ENCODE data around the gene PPARG.
"Not testable (repeated sequence)": the region's sequence is repeated elsewhere in the genome, so short reads cannot be mapped to it uniquely, and the experiment has no call there.

PPARG gene

DNA sequence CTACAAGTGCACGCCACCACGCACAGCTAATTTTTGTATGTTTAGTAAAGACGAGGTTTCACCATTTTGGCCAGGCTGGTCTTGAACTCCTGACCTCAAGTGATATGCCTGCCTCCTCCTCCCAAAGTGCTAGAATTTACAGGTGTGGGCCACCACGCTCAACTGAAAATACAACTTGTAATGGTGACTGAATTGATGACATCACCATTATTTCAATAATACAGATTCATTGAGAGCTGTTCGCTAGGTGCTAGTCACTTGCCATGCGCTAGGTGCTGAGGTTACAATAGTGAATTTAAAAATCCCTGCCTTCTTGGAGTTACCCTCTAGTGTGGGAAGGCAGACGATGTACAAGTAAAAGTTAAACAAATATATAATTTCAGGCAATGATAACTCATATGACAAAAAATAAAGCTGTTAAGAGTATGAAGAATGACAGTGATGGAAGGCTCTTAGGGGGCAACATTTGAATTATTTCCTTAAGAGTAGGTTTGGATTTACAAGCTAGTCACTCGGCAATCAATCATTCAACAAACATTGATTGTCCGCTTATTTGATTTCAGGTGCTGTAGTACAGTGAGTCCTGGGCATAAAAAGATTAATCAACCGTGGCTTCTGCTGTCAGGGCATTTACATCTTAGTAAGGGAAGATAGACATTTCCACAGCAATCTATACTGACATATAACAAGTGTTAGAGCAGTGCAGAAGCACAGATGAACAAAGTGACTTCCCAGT is 9.1 kb upstream of the PPARG start:
- no peak for DNase-seq (ENCODE audit: low read depth in 3 of 3)

DNA sequence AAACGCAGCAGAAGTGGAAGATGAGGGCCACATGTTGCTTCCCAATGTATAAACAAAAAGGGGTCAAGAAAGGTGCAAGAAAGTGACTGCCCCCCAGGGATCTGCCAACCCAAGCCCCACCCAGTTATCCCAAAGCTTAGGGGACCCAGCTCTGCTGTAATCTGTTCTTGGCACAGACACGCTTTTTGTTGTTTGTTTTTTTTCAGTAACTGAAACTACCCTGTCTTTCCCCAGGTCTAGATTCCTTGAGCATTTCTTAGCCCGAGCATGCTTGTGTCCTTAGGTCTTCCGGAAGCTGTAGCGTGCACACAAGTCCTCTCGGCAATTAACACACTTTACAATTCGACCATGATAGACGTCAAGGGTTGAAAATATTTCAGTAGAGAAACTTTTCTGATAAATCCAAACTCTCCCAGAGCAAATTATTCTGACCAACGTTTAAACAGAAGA is 8.5 kb upstream of the PPARG start:
- no peak for DNase-seq (ENCODE audit: low read depth in 3 of 3)

DNA sequence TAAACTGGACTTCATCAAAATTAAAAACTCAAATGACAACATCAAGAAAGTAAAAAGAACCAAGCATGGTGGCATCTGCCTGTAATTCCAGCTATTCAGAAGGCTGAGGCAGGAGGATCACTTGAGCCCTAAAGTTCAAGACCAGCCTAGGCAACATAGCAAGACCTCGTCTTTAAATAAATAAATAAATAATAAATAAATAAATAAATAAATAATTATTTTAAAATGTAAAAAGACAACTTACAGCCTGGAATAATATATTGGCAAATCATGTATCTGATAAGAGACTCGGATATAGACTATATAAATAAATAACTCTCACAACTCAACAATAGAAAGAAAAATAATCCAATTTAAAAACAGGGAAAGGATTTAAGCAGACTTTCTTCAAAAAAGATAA is 4.3 kb upstream of the PPARG start:
- DNase-seq (ENCODE audit: low read depth in 3 of 3) = no peak

DNA sequence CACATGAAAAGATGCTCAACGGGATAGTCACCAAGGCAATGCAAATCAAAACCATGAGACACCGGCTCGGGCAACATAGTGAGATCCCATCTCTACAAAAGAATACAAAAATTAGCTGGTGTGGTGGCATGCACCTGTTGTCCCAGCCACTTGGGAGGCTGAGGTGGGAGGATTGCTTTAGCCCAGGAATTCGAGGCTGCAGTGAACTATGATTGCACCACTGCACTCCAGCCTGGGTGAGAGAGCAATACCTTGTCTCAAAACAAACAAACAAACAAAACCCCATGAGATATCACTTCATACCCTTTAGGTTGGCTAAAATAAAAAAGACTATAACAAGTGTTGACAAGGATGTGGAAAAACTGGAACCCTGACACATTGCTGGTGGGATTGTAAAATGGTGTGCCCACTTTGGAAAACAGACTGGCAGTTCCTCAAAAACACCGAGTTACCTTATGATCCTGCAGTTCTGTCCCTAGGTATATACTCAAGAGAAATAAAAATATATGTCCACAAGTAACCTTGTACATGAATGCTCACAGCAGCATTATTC is 3.8 kb upstream of the PPARG start:
- no peak for DNase-seq (ENCODE audit: low read depth in 3 of 3)

DNA sequence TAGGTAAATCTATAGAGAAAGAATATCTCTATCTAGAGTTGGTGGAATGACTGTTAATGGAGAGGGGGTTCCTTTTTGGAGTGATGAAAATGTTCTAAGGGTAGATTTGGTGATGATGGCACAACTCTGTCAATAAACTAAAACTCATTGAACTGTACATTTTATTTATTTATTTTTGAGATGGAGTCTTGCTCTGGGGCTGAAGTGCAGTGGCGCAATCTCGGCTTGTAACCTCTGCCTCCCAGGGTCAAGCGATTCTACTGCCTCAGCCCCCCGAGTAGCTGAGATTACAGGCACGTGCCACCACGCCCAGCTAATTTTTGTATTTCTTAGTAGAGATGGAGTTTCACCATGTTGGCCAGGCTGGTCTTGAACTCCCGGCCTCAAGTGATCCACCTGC is 3.1 kb upstream of the PPARG start:
- not testable (repeated sequence) for DNase-seq (ENCODE audit: low read depth in 3 of 3)

DNA sequence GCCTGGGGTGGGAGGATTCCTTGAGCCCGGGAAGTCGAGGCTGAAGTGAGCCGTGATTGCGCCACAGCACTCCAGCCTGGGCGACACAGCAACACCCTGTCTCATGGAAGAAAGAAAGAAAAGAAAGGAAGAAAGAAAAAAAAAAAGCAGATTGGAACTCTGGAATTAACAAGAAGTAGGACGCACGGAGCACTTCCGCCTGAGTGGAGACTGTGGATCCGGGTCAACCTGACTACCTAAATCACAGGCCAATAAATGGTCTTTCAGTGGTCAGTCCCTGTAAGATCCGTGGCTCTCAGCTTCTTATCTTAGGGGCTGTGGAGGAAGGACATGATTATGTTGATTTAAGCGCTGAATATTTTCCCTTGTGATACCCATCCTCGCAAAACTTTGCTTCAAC is 2.4 kb upstream of the PPARG start:
- DNase-seq (ENCODE audit: low read depth in 3 of 3) = no peak

DNA sequence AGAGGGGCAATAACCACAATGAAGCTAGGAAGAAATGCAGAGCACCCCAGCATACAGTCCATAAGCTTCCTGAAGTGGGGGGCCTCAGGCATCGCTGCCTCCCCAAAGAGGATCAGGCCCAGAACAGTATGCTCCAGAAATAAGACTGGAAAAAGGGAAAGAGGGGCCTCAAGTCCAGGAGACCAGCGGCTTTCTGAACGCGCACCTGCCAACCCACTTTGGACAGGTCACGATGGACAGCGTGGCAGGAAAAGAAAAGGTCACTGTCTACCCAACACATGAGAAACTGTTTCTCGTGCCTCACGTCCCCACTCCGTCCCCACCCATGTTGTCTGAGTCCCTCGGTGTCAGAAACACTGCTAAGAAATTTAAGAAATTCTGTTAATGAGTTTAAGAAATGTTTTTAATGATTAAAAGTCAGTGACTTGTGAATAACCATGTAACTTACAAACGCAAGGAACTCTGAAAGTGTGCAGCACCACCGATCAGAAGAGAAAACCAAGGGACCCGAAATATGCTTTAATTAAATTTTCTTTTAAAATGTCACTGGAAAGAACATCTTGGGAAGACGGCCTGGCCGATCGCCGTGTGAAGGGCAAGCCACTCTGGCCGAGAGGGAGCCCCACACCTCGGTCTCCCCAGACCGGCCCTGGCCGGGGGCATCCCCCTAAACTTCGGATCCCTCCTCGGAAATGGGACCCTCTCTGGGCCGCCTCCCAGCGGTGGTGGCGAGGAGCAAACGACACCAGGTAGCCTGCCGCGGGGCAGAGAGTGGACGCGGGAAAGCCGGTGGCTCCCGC is 1.7 kb upstream of the PPARG start:
- DNase-seq (ENCODE audit: low read depth in 3 of 3) = no peak

DNA sequence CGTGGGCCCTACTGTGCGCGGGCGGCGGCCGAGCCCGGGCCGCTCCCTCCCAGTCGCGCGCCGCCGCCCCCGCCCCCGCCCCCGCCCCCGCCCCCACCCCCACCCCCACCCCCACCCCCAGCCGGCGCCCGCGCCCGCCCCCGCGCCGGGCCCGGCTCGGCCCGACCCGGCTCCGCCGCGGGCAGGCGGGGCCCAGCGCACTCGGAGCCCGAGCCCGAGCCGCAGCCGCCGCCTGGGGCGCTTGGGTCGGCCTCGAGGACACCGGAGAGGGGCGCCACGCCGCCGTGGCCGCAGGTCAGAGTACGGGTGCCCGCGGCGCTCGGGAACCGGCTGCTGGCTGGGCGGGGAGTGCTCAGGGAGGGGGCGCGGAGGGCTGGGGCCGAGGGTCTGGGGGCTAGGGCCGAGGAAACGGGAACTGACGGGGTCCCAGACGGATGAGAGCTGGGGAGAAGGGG is 1.1 kb upstream of the PPARG start:
- DNase-seq (ENCODE audit: low read depth in 3 of 3) = no peak

DNA sequence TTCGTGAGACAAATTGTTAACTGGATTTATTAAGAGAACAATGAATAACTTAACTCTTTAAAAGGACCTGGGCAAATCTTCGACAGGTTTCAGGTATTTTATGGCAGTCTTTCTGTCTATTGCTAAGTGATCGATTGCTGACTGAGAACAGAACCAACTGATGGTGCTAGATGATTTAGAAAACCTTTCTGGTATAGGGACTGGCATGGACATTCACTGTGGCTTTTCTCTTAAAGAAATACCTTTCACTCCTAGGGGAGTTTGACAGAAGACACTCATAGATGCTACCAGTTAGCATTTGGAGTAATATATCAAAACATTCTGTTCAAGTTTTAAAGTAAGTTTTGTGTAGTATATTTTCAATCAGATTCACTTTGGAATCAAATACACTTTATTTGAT is 654 bp downstream of the PPARG start:
- no peak for DNase-seq (ENCODE audit: low read depth in 3 of 3)

DNA sequence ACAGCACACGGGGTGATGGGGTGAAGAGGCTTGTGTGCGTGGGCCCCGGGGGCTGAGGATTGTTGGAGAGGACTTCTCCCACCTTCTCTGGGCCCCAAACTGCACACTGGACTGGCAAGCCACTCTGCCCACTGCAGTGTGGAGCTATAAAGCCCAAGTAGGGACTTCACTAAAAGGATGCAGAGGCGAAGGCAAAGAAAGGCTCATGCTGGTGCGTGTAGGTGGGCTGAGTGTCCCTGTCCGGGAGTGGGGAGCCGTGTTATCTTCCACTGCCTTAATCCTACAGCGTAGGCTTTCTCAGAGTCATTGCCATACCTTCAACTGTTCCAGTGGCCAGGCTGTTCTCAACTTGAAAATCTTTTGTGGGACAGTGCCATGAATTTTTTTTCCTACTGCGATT is 3.9 kb downstream of the PPARG start:
- DNase-seq (ENCODE audit: low read depth in 3 of 3) = no peak

DNA sequence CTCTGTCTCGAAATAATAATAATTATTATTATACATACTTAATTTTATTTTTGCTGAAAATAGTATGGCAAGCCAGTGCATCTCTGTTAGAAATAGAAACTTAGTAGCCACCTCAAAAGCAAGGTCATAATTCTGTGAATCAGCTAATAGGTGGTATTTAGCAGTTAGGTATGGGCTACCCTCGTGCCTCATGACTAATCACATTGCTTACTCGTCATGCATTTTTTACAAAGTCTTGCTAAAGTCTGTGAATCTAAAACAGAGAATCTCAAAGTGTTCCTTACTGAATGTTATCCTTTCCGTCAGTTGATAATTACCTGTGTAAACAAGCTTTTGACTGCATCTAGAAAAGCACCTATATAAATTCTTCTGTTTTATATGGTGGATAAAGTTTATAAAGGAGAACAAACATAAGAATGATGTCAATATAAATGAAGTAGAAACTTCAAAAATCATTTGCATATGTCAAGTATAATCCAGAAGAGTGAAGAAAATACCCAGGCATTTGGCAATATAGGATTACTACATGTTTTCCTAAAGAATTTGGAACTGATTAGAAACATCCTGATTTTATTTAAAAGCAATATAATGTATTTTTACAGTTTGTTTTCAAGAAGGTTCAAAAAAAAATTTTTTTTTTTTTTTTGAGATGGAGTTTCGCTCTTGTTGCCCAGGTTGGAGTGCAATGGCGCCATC is 6.2 kb downstream of the PPARG start:
- DNase-seq (ENCODE audit: low read depth in 3 of 3) = no peak

DNA sequence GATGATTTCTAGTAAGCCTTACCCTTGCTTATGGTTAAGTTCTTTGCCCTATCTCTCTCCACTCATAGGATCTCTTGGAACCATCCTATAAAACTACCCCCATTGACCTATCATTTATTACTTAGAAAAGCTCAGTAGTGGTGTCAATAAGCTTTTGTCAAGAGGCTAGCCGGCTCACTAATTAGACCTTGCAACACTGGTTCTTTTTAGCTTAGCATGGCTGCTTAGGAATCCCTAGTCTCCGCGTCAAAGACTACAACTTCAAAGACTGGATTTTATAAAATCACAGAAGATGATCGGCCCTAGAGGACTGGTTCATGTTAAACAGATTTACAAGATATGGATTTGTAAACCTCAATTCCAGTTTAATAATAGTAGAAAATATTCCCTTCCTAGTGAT is 7.6 kb downstream of the PPARG start:
- no peak for DNase-seq (ENCODE audit: low read depth in 3 of 3)

DNA sequence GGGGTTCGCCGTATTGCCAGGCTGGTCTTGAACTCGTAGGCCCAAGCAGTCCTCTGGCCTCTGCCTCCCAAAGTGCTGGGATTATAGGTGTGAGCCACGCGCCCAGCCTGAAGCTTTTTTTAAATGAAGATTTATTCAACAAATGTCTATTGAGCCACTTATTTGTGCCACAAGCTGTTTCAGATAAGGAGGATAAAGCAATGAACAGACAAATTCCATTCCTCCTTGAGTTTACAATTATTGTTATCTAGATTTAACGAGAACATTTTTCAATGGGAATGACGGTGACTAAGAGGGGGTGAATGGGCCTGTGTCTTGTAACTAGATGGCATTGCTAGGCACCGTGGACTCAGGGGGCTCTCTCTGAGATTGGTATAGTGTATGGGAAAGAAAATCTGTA is 10.2 kb downstream of the PPARG start:
- DNase-seq (ENCODE audit: low read depth in 3 of 3) = no peak

DNA sequence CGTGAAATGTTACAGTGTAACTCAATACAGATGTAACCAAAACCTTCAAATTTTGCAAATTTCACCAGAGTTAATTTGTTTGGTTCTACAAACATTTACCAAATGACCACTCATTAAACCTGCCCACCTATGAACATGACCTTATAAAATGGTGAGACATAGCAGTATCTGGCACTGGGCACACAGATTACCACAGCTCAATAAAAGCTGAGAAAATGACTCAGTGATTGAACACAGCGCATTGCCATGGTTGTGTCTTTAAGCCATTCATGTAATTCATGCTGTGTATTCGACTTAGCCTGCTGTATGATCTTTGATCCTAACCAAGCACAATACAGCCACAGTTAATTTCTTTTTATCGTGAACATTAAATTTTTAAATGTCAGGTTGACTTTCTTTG is 11.3 kb downstream of the PPARG start:
- no peak for DNase-seq (ENCODE audit: low read depth in 3 of 3)

DNA sequence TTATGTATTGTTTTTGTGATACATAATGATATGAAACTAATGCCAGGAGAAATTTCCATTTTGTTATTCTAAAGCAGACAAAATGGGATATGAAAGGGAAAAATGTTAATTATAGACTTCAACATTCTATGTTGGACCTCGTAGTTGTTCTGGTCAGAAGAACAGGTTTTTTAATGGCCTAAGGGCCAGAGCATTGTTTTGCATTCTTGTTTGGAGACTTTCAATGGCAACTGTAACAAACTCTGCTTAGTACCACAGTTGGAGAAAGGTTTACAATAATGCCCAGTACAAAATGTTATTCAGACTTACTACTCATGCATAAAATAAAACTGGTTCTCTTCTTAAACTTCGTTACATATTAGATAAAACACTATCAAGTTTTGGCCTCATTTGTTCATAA is 12.2 kb downstream of the PPARG start:
- no peak for DNase-seq (ENCODE audit: low read depth in 3 of 3)

DNA sequence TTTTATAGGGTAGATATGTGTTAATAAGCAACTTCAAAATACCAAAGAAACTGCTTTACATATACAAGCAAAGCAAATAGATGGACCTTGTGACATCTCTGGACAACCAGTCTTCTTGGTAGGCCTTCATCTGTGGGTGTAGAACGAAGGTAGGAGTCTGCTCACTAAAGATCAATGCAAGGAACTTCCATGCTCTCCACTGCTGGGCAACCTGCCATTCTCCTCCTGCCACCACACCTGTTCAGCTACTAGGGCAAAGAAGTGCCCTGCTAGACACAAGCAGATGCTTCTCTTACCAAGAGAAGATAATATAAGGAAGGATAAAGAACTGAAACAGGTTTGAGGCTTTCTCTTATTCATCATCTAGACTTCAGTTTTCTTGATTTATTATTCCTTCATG is 12.6 kb downstream of the PPARG start:
- DNase-seq (ENCODE audit: low read depth in 3 of 3) = no peak

DNA sequence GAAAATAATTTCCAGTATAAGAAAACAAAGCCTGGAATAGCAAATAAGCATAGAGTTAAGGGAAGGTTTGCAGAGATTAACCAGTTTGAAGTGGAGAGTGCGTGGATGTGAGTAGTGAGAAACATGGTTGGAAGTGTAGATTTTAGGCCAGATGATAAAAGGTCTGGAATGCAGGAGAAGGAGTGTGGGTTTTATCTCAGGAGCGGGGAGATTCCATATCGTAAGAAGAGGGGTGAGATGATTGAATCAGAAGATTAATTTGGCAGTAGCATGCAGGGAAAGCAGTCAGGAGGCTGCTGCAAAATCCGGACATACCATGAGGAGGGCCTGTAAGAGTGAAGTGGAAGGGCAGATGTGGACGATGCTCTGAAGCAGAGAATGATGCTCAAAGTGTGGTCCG is 13.7 kb downstream of the PPARG start:
- no peak for DNase-seq (ENCODE audit: low read depth in 3 of 3)

DNA sequence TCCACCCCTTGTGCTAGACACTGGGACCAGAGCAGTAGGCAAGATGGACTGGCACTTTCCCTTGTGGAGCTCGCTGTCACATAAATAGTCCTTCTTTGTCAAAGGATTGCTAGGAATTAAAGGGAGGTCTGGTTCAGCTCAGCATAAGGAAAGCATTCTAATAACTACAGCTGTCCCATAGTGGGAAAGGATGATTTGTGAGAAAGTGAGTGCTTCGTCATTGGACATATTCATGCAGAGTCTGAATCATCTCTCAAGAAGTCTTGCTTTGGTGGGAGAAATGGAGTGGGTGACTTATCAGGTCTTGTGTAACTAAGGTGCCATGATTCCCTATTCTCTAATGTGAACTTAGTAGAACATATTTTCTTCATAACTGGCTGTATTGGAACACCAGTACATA is 14.7 kb downstream of the PPARG start:
- no peak for DNase-seq (ENCODE audit: low read depth in 3 of 3)

DNA sequence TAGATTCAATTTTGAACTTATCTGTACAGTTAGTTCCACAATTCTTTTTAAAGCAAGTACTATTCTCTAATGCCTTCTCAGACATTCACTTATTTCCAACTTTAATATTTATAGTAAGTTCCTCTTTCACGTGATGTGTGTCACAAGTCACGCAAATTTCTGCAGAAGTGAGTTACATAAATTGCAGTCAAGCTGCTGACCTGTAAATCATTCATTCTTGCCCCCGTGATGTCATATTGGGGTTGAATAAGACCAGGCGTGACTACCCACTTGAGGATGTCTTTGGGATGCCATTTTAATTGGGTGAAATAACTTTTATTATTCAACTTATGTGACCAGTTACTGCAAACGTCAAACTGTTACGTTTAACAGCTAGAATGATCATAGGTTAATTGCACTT is 15.1 kb downstream of the PPARG start:
- no peak for DNase-seq (ENCODE audit: low read depth in 3 of 3)

DNA sequence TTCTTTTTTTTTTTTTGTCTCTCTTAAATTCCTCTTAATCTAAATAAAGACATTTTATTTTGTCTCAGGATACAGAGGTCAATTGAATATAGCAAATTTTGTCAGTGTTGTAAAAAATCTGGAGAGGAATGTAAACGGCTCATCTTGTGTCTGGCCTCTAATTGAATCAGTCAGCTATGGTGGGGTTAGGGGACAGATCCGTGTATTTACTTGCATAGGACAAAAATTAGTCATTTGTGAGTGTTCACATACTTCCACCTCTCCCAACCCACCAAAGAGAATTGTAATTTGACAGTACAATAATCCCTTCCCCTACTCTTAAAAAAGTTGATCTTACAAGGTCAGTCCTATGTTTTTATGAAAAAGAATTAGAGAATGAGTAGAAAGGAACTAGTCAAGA is 18.3 kb downstream of the PPARG start:
- DNase-seq (ENCODE audit: low read depth in 3 of 3) = no peak

DNA sequence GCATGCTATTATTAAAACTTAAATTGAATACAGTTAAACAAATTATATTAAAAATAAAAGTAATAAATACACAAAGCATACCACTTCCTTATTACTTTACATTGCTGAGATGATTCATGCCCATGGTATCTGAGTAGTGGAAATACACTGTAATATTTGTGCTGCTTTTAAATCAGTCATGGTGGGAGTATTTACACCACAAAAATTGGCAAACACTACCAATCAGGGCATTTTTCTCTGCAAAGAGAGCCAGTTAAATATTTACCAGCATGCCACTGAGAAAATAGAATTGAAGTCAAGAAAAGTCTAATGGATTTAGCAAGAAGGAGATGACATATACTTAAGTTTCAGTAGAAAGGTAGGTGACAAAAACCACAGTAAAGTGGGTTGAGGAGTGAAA is 19.6 kb downstream of the PPARG start:
- no peak for DNase-seq (ENCODE audit: low read depth in 3 of 3)

DNA sequence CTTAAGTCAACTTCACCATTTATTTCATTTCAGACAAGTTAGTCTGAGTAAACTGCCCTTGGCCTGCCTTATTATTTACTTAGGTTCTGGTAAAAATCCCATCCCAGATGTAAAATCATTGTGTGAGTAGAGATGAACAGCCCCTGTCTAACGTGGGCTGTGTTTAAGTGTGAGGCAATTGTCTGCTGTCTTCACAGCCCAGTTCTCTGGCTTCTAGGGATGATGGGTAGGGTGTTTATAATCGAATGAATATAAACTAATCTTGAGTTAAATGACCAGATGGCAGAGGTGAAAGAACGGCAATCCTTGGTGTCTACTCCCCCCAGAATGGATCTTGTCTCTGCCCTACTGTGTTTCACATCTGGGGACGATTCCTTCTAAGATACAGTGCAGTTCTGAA is 20.8 kb downstream of the PPARG start:
- DNase-seq (ENCODE audit: low read depth in 3 of 3) = no peak
